Astrocyte (in vitro differentiated cells and primary cell): Measurements from ENCODE around the gene PELI1.

Experiments
- EZH2 ChIP-seq: IDR thresholded peaks from 2 replicates; pipeline ENCODE4 v1.6.1; 2012; ENCODE audit warnings: mild to moderate bottlenecking, low read length, inconsistent platforms; ENCODE audit not compliant: insufficient read depth
- TF ChIP-seq, protein P1 (sequence below): IDR thresholded peaks from 2 replicates; pipeline ENCODE4 v1.5.1; 2011; ENCODE audit warnings: low read depth, mild to moderate bottlenecking, inconsistent platforms, low read length, moderate library complexity; ENCODE audit not compliant: insufficient read depth

DNA sequence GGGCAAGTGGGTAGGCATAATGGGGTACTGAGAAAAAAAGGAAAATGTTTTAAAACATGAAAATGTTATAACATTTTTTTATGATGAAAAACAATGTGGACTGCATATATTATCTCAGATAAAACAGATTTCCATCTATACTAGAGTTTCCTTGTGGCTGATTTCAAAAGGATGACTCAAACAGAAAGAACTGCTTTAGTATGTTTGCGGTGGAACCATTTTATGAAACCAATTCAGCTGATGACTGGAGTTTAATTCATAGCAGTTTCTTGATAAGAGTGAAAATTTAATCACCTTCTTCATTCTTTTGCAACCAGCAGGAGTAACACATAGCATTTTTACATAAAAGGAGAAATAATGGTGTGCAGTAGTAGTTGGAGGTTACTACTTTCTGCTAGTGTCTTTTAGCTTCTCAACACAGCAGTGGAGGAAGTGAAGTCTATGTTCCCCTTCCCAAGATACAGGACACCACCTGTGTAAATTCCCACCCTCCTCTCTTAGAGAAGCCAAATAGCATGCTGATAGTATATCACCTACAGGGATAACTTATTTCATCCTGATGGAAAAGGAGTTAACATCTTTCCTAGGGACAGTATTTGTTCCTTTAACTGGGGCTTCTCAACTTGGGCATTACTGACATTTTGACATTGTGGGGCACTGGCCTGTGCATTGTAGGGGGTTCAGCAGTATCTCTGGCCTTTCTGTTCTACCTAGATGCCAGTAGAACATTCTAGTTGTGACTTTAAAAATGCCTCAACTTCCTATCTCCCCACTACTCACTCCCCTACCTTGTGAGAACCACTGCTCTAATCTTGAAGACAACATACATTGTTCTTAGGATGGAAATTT, 29.9 kb downstream of the PELI1 start:
- TF ChIP-seq, protein P1, sequence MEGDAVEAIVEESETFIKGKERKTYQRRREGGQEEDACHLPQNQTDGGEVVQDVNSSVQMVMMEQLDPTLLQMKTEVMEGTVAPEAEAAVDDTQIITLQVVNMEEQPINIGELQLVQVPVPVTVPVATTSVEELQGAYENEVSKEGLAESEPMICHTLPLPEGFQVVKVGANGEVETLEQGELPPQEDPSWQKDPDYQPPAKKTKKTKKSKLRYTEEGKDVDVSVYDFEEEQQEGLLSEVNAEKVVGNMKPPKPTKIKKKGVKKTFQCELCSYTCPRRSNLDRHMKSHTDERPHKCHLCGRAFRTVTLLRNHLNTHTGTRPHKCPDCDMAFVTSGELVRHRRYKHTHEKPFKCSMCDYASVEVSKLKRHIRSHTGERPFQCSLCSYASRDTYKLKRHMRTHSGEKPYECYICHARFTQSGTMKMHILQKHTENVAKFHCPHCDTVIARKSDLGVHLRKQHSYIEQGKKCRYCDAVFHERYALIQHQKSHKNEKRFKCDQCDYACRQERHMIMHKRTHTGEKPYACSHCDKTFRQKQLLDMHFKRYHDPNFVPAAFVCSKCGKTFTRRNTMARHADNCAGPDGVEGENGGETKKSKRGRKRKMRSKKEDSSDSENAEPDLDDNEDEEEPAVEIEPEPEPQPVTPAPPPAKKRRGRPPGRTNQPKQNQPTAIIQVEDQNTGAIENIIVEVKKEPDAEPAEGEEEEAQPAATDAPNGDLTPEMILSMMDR: no peak
- TF ChIP-seq EZH2: no peak
